ENCODE data around the gene IL10.

The IL10 gene

GRCh38 chr1:206732992-206733391, 39.3 kb downstream of the IL10 start:
- DNase-seq = no peak

GRCh38 chr1:206732508-206732907, 39.8 kb downstream of the IL10 start:
- DNase-seq = no peak

DNA sequence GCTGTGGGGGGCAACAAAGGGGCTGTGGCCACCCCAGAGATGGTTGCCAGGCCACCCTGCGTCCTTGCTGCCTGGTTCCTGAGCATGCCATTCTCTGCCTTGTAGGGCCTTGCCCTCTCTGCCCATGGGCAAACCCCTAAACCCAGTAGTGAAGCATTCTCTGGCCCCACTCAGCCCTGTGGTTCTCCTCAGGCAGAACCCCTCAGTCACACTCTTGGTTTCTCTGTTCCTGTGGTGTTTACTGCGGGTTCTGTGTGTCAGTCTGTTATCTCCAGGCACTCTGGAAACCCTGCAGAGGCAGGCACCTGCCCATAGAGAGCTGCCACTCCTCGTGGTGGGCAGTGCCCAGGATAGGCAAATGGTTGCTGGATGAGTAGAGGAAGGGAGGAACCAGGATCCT, 42.8 kb downstream of the IL10 start:
- no peak for DNase-seq

DNA sequence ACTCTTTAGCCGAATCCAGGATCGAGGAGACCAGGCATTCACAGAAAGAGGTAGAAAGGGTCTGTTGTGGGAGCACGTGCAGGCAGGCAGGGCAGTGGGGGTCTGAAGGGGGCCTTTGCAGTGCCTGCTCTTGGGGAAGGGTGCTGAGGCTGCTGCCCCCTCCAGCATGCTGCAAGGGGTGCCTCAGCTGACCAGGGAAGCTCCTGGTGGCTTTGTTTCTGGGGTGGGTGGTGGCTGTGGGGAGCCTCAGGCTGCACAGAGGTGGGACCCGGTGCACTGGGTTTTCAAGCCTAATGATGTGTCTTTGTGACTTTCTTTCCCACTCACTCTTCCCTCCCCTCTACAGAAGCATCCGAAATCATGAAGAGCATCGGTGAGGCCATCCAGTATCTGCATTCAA, 43.2 kb downstream of the IL10 start:
- DNase-seq = no peak

- DNase-seq = no peak
Observed at GRCh38 chr1:206728697-206728987, 43.7 kb downstream of the IL10 start.

- DNase-seq = no peak
Observed at GRCh38 chr1:206727981-206728696, 44.2 kb downstream of the IL10 start.

DNA sequence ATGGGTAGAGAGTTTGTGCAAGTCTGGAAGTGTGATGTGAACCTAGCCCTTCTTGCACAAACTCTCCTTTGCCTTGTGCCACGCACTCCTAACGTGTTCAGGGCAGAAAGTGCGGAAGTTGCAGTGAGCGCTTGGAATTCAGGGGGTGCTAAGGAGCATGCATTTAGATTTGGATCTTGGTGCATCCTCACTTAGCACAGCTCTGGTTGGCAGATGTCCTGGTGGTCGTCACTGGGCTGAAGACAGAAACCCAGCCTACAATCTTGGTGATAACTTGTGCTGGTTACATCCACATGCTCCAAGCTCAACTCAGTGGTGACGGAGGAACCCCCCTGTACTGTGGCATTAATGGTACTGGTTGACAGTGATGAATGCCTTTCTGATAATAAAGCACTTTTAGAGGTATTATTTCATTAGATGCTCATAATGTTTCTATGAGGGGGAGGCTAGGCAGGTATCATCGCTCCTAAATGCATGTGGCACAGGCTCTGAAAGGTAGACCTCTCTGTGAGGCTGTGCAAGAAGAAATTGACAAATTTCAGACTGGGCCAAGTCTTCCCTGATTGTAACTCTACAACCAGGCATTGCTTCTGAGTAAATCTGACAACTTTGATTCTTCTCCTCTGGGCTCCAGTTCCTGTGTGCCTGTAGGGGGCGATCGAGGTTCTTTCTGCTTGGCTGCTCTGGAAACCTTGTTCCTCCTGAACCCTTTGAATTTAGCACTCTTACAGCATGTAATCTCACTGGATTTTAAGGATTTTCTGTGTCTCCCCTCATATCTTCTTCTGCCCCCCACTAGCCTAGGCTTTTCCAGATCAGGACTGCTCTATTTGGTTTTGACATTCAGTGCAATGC, 47.0 kb downstream of the IL10 start:
- DNase-seq = no peak

DNA sequence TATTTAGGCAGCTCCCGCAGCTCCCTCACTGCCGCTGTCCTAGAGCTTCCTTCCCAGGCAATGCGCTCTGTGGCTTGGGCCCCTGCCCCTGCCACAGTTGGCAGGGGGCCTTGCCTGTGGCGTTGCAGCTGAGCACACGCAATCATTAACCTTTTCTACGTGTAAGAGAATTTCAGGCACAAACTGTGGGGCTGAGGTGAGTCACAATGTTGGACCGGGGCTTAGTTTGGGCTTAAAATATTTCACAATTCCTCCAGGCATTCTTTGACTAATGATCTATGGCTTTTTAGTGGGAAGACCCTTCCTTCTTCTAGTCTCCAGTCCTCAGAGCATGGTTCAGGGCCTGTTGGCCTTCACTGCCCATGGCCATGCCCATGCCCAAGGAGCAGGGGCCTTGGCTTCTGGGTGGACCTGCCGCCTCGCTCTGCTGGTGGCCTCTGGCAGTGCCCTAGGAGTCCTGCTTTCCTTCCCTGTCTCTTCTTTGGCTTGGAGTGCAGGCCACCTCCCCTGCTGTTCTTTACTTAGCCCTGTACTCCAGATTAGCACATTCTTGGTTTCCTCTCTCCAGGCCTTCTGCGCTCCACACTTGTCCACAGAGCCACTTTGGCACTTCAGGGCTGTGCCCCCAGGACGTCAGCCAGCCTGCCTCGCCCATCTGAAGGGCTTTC, 48.4 kb downstream of the IL10 start:
- DNase-seq = no peak

- DNase-seq = no peak
Observed at GRCh38 chr1:206723462-206723804, 48.9 kb downstream of the IL10 start.

- DNase-seq = no peak
Observed at GRCh38 chr1:206722751-206723461, 49.4 kb downstream of the IL10 start.

- no peak for DNase-seq
Observed at GRCh38 chr1:206721454-206721853, 50.8 kb downstream of the IL10 start.

DNA sequence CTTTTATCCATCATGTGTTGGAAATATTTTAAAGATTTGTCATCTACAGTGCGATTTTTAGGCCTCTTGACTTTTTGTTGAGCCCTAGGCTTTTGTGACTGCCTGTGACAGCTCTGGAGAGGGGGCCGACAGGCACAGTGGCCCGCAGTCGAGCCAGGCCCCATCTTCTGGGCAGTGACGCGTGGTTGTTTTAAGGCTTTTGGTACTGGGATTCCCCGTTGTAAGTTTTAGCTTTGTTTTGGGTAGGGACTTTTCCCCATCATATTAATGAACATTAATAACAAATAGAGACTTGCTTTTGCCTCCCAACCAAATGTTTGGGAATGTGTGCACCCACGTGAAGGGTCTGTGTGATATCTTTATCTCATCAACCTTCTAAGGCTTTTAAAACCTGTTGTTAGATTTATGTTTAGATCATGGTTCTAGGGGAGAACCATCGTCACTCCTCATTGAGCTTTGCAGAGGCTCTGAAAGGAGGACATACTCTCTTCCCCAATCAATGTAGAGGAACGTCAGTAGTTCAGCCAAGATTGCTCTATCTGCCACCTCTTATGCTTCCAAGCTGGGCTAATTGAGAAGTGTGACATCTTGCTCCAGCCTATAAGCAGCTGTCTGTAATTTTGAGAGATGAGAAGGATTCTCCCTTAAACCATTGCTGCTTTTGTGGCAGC, 53.0 kb downstream of the IL10 start:
- DNase-seq = no peak

DNA sequence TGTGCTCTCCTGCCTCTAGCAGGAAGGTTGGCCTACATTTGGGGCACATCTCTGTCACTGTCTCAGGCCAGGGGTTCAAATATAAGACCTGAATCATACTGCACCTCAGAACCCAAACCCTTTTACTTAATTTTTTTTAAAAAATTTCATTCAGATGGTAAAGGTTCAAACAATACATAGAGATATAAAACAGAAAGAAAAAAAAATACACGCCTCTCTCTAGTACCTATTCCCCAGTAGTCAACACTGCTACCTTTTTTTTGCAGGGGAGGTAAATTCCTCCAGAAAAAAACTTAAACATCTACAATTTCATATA, 54.7 kb downstream of the IL10 start:
- DNase-seq = no peak

All from NCI-H187 (cell line).